Osteoblast (primary cell): ENCODE data around the gene MICU1. TPM values are rescaled to one million over a fixed set of nuclear protein-coding genes. Genes with fewer than 3 reads are reported as not detected.

Source experiments
- DNase-seq: peaks from one replicate; pipeline ENCODE4 v3.0.0; 2011; ENCODE audit warnings: low spot score, mixed read lengths; ENCODE audit not compliant: insufficient read length; ENCODE audit errors: missing footprints
- H2AFZ ChIP-seq: 2 replicates; pipeline ENCODE4 v1.6.0; 2011; ENCODE audit warnings: mild to moderate bottlenecking, low read length
- H3K27ac ChIP-seq: 2 replicates; pipeline ENCODE4 v1.5.1; 2011; ENCODE audit warnings: mild to moderate bottlenecking, low read depth, low read length, moderate library complexity
- H3K27me3 ChIP-seq: 2 replicates; pipeline ENCODE4 v1.6.0; 2012; ENCODE audit warnings: mild to moderate bottlenecking, control low read depth, inconsistent platforms, low read length, moderate library complexity; ENCODE audit not compliant: insufficient read depth
- H3K36me3 ChIP-seq: 2 replicates; pipeline ENCODE4 v1.5.1; 2011; ENCODE audit warnings: mild to moderate bottlenecking, low read length, control low read depth, moderate library complexity; ENCODE audit not compliant: insufficient read depth
- H3K4me1 ChIP-seq: 2 replicates; pipeline ENCODE4 v1.5.1; 2011; ENCODE audit warnings: mild to moderate bottlenecking, low read length, control low read depth, moderate library complexity; ENCODE audit not compliant: insufficient read depth
- H3K4me2 ChIP-seq: 2 replicates; pipeline ENCODE4 v1.6.0; 2011; ENCODE audit warnings: mild to moderate bottlenecking, low read length; ENCODE audit not compliant: insufficient read depth
- H3K4me3 ChIP-seq: fragments of 200-600 bp; sonication (generic); 3 replicates; pipeline ENCODE4 v1.5.1; 2012; ENCODE audit warnings: mild to moderate bottlenecking, low read length, inconsistent platforms; ENCODE audit not compliant: insufficient read depth
- H3K79me2 ChIP-seq: 2 replicates; pipeline ENCODE4 v1.6.0; 2012; ENCODE audit warnings: mild to moderate bottlenecking, low read length, control low read depth, inconsistent platforms; ENCODE audit not compliant: insufficient read depth
- H3K9me3 ChIP-seq: 2 replicates; pipeline ENCODE4 v1.5.1; 2011; ENCODE audit warnings: low read depth, low read length, control low read depth
- H4K20me1 ChIP-seq: 2 replicates; pipeline ENCODE4 v1.6.0; 2012; ENCODE audit warnings: mild to moderate bottlenecking, low read length, control low read depth; ENCODE audit not compliant: insufficient read depth
- CTCF ChIP-seq: IDR thresholded peaks from 2 replicates; pipeline ENCODE4 v1.5.1; 2011; ENCODE audit warnings: mild to moderate bottlenecking, low read depth, low read length, moderate library complexity; ENCODE audit errors: extremely low read depth
- total RNA-seq: library from RNA; depleted of rRNA; stranded (reverse); fragments of >200 nt; gene quantifications from 2 replicates; pipeline ENCODE4 v1.2.3, GENCODE V29; 2012

The MICU1 gene
- total RNA-seq, 1 donor = 79.6 TPM

DNA sequence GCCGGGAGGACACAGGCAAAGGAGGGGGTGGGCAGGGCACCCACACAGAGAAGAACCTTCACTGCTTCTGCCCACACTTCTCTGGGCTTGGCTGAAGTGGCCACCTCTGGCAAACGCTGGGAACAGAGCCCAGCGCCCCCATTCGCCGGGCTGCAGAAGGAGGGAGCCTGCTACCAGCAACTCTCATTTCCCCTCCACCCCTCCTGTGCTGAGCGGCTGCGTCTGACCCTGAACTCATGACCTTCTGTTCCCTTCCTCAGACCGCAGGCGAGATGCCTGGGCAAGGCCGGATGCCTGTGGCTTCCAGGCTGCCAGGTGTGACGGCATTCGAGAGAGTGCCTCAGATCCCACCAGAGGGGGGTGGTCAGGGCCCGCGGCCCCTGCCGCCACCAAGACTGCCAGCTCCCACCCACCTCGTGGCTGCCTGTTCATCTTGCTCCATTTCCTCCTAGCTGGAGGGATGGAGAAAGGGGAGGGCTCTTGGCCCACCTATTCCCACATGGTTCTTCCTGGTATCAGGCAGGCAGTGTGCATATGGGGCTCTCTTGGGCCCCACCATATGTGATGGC is 291.0 kb downstream of the MICU1 start:
- peak overlapping the region; percentile 25 for H3K4me3 ChIP-seq
- H2AFZ ChIP-seq = peak overlapping the region; percentile 31
- H3K4me2 ChIP-seq = peak overlapping the region; percentile 52
- no peaks in the 10 kb centered on the region for H3K27me3 ChIP-seq
- peak; percentile 94 for DNase-seq
- H3K79me2 ChIP-seq = no peaks in the 10 kb centered on the region
- peaks cover 3% of the 10 kb centered on the region for H4K20me1 ChIP-seq
- peaks cover 43% of the 10 kb centered on the region for H3K4me1 ChIP-seq
- H3K36me3 ChIP-seq = peaks cover 40% of the 10 kb centered on the region
- H3K9me3 ChIP-seq = no peaks in the 10 kb centered on the region
- TF ChIP-seq CTCF = no peak
- H3K27ac ChIP-seq = peak overlapping the region; percentile 91

- Histone ChIP-seq H3K36me3 (peaks cover 37% of the 10 kb centered on the region), H3K4me3 (no peak overlapping the region), H3K27ac (peak overlapping the region; percentile 91), H3K4me2 (no peak overlapping the region), H3K27me3 (no peaks in the 10 kb centered on the region), H2AFZ (no peak overlapping the region), H3K79me2 (no peaks in the 10 kb centered on the region), H3K9me3 (no peaks in the 10 kb centered on the region), H3K4me1 (peaks cover 43% of the 10 kb centered on the region), H4K20me1 (peaks cover 3% of the 10 kb centered on the region)
- peak; percentile 50 for DNase-seq
- no peak for TF ChIP-seq CTCF
Observed at GRCh38 chr10:72334196-72334824, 291.6 kb downstream of the MICU1 start.

DNA sequence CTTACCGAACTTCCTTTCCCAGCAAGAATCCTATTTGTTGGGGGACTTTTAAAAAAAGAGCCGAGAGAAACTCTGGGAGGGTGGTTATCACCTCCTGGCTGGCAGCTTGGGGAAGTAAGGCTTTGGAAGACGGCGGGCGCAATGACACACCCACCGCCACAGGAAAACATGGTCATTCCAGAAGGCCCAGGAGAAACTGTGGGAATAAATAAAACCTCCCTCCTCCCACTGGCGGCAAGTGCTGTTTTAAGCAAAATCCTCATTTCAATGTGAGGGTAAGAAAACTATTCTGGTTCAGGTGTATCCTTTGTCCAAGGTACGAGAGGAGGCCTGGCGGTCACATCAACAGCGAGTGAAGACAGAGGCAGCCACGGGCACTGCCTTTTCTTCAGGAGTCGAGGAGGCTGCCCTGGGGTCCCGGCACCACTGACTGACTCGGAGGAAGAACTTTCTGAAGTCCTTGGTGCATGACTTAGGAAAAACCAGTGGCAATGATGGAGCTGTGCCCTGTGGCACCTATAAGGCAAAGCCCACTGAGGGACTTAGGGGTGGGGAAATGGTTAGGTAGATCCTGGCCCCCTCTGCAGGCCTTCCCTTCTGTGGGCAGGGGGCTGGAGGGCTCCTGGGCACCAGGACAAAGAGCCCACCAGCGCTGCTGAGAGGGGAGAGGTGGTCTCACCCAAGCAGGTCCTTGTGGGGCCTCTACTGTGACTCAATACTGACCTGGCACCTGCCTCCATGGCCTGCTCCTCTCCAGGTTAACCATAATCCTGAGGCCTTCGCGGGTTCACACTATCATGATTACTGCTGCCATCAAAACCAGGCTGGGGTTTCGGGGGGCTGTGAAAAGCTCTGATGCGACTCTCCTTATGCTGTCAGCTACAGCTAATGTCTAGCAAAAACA is 292.5 kb downstream of the MICU1 start:
- Histone ChIP-seq H3K36me3 (peaks cover 29% of the 10 kb centered on the region), H4K20me1 (peaks cover 3% of the 10 kb centered on the region), H3K4me2 (no peak overlapping the region), H3K27ac (peak overlapping the region; percentile 53), H3K79me2 (no peaks in the 10 kb centered on the region), H3K9me3 (no peaks in the 10 kb centered on the region), H3K27me3 (no peaks in the 10 kb centered on the region), H3K4me1 (peaks cover 43% of the 10 kb centered on the region), H2AFZ (no peak overlapping the region), H3K4me3 (no peak overlapping the region)
- TF ChIP-seq CTCF = no peak
- peak; percentile 55 for DNase-seq
